ENCODE measurements around the gene C1orf185. TPM values are rescaled to one million over a fixed set of nuclear protein-coding genes. Genes with fewer than 3 reads are reported as not detected.
"Not testable (repeated sequence)": the region's sequence is repeated elsewhere in the genome, so short reads cannot be mapped to it uniquely, and the experiment has no call there.

C1orf185 gene
- total RNA-seq, 1 donor from 2014 or later = not detected

GRCh38 chr1:51170342-51170741 lies 68.3 kb downstream of the C1orf185 start:
- Histone ChIP-seq H3K4me3 (no peak overlapping the region), H3K27me3 (ENCODE audit: low read depth) (peaks cover 27% of the 10 kb centered on the region), H3K4me1 (no peaks in the 10 kb centered on the region), H3K9me3 (replicated peaks) (peaks cover 6% of the 10 kb centered on the region), H3K27ac (replicated peaks) (no peak overlapping the region), H3K36me3 (no peaks in the 10 kb centered on the region)
- no peak for DNase-seq
- no peak for TF ChIP-seq CTCF (IDR thresholded peaks at IDR 0.05; ENCODE audit: borderline replicate concordance)
- intact Hi-C loops (cut with micrococcal nuclease) = no loop called here

- Histone ChIP-seq H3K4me1 (no peaks in the 10 kb centered on the region), H3K27ac (replicated peaks) (no peak overlapping the region), H3K4me3 (no peak overlapping the region), H3K36me3 (no peaks in the 10 kb centered on the region), H3K9me3 (replicated peaks) (peaks cover 6% of the 10 kb centered on the region), H3K27me3 (ENCODE audit: low read depth) (peaks cover 49% of the 10 kb centered on the region)
- no peak for TF ChIP-seq CTCF (IDR thresholded peaks at IDR 0.05; ENCODE audit: borderline replicate concordance)
- intact Hi-C loops (cut with micrococcal nuclease) = no loop called here
- no peak for DNase-seq
Observed at GRCh38 chr1:51172811-51173210, 70.8 kb downstream of the C1orf185 start.

GRCh38 chr1:51175278-51175677 lies 73.2 kb downstream of the C1orf185 start:
- H3K9me3 ChIP-seq (replicated peaks) = peaks cover 6% of the 10 kb centered on the region
- intact Hi-C loops (cut with micrococcal nuclease) = no loop called here
- H3K27ac ChIP-seq (replicated peaks) = no peak overlapping the region
- TF ChIP-seq CTCF (IDR thresholded peaks at IDR 0.05; ENCODE audit: borderline replicate concordance) = no peak
- peaks cover 69% of the 10 kb centered on the region for H3K27me3 ChIP-seq (ENCODE audit: low read depth)
- no peak for DNase-seq
- no peak overlapping the region for H3K4me3 ChIP-seq
- H3K4me1 ChIP-seq = no peaks in the 10 kb centered on the region
- no peaks in the 10 kb centered on the region for H3K36me3 ChIP-seq

- peaks cover 84% of the 10 kb centered on the region for H3K27me3 ChIP-seq (ENCODE audit: low read depth)
- H3K27ac ChIP-seq (replicated peaks); H3K4me1 ChIP-seq; H3K4me3 ChIP-seq; H3K9me3 ChIP-seq (replicated peaks); DNase-seq; H3K36me3 ChIP-seq; intact Hi-C loops (cut with micrococcal nuclease): not testable (repeated sequence)
Observed at GRCh38 chr1:51177988-51178387, 76.0 kb downstream of the C1orf185 start.

- intact Hi-C loops (cut with micrococcal nuclease) = loop anchor here (10.0 kb wide), 1 partner anchor 413 kb away; no protein-coding TSS in a partner anchor
- no peaks in the 10 kb centered on the region for H3K9me3 ChIP-seq (replicated peaks)
- no peak overlapping the region for H3K27ac ChIP-seq (replicated peaks)
- DNase-seq = no peak
- peaks cover 10% of the 10 kb centered on the region for H3K27me3 ChIP-seq (ENCODE audit: low read depth)
- TF ChIP-seq CTCF (IDR thresholded peaks at IDR 0.05; ENCODE audit: borderline replicate concordance) = no peak
- H3K4me1 ChIP-seq = no peaks in the 10 kb centered on the region
- H3K4me3 ChIP-seq = no peak overlapping the region
- H3K36me3 ChIP-seq = no peaks in the 10 kb centered on the region
Observed at GRCh38 chr1:51188230-51188629, 86.2 kb downstream of the C1orf185 start.

GRCh38 chr1:51189421-51190073 lies 87.5 kb downstream of the C1orf185 start:
- TF ChIP-seq CTCF (IDR thresholded peaks at IDR 0.05; ENCODE audit: borderline replicate concordance) = peak; percentile 90
- Histone ChIP-seq H3K36me3 (no peaks in the 10 kb centered on the region), H3K27me3 (ENCODE audit: low read depth) (no peaks in the 10 kb centered on the region), H3K27ac (replicated peaks) (no peak overlapping the region), H3K4me1 (no peaks in the 10 kb centered on the region), H3K4me3 (no peak overlapping the region), H3K9me3 (replicated peaks) (no peaks in the 10 kb centered on the region)
- DNase-seq = no peak
- intact Hi-C loops (cut with micrococcal nuclease) = loop anchor here (10.0 kb wide), 1 partner anchor 415 kb away; no protein-coding TSS in a partner anchor
